GM12874 (cell line): ENCODE results near the gene SSBP3.

Experiments used
- CTCF ChIP-seq: IDR thresholded peaks from 2 replicates; pipeline ENCODE4 v1.5.1; 2011; ENCODE audit warnings: low read depth, mild to moderate bottlenecking, control low read depth, low read length, moderate library complexity; ENCODE audit not compliant: insufficient read depth

Gene SSBP3

GRCh38 chr1:54323324-54323739 lies 82.9 kb downstream of the SSBP3 start:
- TF ChIP-seq CTCF: no peak

GRCh38 chr1:54318246-54318814 lies 87.9 kb downstream of the SSBP3 start:
- TF ChIP-seq CTCF: no peak

GRCh38 chr1:54317084-54317483 lies 89.1 kb downstream of the SSBP3 start:
- no peak for TF ChIP-seq CTCF

- TF ChIP-seq CTCF: no peak
Observed at GRCh38 chr1:54315099-54315498, 91.1 kb downstream of the SSBP3 start.

- TF ChIP-seq CTCF: no peak
Observed at GRCh38 chr1:54314696-54315095, 91.5 kb downstream of the SSBP3 start.

GRCh38 chr1:54312796-54313316 lies 93.3 kb downstream of the SSBP3 start:
- TF ChIP-seq CTCF: no peak

- no peak for TF ChIP-seq CTCF
Observed at GRCh38 chr1:54311506-54311905, 94.7 kb downstream of the SSBP3 start.
